ENCODE data around the gene SRMS.

The SRMS gene

DNA sequence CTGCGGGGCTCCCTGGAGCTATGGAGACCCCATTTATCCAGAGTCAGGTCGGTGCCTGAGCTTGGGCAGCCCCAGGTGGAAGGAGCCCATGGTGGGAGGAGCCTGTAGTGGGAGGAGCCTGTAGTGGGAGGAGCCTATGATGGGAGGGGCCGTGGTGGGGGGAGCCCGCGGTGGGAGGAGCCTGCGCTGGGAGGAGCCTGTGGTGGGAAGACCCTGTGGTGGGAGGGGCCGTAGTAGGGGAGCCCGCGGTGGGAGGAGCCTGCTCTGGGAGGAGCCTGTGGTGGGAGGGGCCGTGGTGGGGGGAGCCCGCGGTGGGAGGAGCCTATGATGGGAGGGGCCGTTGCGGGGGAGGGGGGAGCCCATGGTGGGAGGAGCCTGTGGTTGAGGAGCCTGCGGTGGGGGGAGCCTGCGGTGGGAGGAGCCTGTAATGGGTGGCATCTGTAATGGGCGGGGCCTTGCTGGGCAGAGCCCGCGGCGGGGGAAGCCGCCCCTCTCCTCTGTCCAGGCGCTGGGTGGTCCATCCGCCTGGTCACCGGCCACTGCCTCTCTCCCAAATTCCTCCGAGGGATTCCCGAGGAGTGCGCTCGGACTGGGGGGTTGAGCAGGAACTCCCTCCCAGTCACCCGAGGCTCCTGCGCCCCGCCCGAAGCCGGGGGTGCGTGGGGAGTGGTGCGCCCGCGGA lies 5.8 kb upstream of the SRMS start:
- DNase-seq (ENCODE audit: low spot score): peak; percentile 87

GRCh38 chr20:63552481-63553249 lies 5.1 kb upstream of the SRMS start:
- DNase-seq (ENCODE audit: low spot score): no peak

DNA sequence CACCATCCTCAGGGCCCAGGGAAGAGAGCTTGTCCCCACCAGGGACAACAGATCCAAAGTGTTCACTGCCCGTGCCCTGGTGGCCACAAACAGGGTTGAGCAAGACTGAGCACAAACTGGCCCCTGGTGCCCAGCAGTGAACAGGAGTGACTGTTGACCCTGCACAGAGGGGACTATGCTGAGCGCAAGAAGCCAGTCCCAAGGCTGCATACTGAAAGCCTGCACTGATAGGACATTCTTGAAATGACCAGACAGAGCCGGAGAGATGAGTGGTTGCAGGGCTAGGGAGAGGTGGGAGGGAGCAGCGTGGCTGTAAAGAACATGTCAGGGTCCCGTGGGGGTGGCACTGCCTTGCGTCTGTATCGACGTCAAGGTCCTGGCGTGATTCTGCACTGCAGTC lies 3.5 kb upstream of the SRMS start:
- DNase-seq (ENCODE audit: low spot score): no peak

DNA sequence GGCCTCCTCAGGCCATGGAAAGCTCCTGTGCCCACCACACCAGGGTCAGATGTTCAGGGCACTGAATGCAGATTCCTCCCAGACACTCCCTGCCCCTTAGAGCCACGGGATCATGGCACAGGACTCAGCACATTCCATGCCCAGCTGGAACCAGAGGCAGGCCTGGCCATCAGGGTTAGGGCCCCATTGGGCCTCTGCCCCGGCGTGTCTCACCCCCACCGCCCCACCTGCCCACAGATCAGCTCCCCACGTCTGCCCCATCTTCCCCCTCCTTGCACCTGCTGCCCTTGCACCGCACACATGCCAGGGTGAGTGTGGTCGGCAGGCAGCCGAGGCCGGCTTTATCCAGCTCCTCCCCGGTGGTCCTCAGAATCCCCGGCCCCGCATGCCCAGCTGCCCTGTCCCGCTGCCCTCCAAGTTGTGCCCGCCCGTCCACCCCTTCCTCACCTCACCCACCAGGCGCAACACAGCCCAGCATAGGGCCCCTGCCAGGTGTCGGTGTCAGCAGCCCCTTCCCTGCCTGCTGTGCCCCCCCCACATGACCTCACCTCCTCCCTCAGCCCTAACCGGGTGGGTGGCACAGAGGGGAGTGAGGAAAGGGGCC lies 2.2 kb upstream of the SRMS start:
- no peak for DNase-seq (ENCODE audit: low spot score)

DNA sequence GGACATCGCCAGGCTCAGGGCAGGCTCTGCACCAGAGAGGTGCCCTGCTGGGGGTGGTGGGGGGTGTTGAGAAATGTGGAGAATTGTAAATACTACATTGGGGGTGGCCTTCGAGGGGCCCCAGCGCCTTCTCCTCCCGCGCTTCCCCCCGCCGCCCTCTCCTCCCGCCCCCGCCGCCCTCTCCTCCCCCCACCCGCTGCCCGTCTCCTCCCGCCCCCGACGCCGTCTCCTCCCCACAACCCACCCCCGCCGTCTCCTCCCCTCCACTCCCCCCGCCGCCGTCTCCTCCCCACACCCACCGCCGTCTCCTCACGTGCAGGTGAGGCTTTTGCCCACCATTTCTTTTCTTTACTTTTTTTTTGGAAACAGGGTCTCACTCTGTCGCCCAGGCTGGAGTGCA lies 1.5 kb upstream of the SRMS start:
- DNase-seq (ENCODE audit: low spot score): no peak

GRCh38 chr20:63548542-63548941 lies 993 bp upstream of the SRMS start:
- no peak for DNase-seq (ENCODE audit: low spot score)

DNA sequence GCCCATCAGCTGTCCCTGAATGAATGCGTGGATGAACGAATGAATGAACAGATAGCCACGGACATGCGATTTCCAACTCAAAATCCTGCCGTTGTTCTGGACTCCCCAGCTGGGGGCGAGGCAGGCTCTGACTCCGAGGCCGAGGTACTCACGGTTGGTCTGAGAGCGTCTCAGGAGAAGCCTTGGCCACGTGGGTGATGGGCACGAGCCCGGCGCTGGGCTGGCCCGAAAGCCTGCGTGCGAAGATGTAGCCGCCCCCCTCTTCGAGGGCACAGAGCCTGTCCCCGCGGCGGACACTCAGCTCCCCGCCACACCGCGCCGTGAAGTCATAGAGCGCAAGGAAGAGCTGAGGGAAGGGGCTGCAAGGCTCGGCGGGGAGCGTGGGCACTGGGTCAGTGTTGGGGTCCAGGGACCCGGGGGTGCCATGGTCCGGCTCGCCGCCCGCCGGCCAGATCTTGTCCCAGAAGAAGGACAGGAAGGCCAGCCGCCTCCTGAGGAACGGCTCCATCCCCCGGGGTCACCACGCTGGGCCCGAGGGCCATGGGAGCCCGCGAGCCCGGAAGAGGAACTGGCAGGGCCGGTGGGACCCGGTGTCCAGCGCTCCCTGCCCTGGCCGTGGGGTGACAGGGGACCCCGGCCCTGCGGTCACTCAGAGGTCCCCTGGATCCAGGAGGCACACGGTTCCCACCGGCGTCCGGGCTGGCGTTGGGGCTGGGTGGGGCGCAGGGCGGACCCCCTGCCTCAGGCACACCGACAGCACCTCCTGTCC lies 409 bp downstream of the SRMS start:
- DNase-seq (ENCODE audit: low spot score): peak; percentile 58

DNA sequence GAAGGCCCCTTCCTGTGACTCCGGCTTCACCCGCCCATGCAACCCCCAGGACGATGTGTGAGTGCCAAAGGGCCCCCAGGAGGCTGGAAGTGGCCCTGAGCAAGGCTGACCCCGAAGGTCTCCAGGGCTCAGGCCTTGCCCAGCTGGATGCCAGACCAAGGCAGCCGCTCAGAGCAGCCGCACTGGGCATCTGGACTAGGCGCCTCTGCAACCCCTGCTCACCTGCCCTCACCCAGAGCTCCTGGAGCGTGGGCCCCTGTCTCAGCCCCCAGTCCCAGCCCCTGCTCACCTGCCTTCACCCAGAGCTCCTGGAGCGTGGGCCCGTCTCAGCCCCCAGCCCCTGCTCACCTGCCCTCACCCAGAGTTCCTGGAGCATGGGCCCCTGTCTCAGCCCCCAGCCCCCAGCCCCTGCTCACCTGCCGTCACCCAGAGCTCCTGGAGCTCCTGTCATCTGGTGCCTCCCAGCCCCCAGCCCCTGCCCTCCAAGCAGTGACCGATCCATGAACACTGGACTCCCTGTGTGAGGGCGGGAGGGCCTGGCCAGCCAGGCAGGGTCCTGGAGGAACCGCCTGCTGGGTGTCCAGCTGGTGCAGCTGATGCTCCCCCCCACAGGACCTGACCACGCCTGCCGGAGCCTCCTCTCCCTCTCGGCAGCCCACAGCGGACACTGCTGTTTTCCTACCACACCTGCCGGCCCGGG lies 1.1 kb downstream of the SRMS start:
- no peak for DNase-seq (ENCODE audit: low spot score)

DNA sequence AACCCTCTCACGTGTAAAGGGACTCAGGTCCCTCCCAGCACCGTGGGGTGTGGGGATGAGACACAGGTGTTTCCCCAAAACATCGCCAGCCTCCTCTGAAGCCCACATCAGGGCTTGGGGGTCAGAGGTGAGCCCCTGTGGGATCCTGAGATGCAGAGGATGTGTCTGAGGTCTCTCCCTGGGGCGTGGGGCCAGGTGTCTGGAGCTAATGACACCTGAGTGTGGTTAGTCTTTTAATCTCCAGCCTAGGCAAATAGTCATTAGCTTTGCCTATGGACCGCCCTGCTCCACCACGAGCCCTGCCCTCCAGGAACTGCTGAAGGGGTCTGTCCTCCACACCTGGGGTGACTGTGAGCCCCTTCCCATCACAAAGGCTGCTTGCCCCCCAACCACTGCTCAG lies 1.7 kb downstream of the SRMS start:
- DNase-seq (ENCODE audit: low spot score): no peak

DNA sequence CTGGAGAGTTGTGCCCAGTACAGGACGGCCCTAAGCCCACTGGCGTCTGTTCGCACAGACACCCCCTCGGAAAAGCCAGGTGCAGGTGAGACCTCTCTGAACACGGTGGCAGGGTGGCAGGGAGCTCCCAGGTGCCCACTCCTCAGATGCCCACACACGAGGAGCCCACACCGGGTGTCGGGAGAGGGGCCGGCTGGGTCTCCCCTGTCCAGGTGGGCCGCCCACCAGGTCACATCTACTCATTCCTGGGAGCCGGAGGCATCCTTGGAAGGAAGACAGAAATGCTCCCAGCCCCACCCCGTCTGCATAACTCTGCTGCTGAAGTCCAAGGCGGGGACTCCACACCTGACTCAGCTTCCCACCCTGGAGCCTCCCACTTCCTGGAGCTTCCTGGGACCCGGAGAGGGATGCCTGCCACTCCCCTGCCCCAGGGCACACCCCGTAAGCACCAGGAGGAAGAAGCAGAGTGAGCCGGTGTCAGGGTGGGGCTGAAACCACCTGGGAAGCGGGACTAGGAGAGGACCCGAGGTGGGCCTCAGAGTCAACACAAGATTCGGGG lies 2.5 kb downstream of the SRMS start:
- no peak for DNase-seq (ENCODE audit: low spot score)

GRCh38 chr20:63544241-63544957 lies 3.1 kb downstream of the SRMS start:
- no peak for DNase-seq (ENCODE audit: low spot score)

DNA sequence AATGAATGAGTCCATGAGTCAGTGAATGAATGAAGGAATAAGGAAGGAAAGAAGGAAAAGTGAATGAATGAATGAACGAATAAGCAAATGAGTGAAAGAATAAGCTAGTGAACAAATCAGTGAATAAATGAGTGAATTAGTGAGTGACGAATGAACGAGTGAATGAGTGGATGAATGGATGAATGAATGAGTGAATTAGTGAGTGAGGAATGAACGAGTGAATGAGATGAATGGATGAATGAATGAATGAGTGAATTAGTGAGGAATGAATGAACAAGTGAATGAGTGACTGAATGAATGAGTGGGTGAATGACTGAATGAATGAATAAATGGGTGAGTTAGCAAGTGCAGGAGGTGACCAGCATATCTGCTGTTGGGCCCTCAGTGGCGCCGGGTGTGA lies 3.8 kb downstream of the SRMS start:
- DNase-seq (ENCODE audit: low spot score): no peak

GRCh38 chr20:63543131-63543530 lies 4.4 kb downstream of the SRMS start:
- no peak for DNase-seq (ENCODE audit: low spot score)

DNA sequence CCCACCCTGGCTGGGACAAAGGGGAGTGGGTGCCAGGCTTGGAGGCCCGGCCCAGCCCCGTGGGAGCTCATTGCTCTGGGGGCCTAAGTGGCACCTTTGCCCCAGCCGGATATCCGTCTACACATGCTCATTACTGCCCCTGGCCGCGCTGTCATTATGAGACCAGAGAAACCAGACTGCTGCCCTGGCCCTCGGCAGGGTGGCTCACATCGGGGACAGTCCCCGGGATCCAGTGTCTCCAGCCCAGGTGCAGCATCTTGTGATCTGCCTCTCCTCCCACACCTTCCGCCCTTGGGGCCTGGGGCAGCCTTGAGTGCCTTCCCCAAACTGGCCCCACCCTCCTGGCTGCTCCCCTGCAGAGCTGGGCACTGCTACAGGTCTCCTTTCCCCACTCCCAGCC lies 4.9 kb downstream of the SRMS start:
- no peak for DNase-seq (ENCODE audit: low spot score)

DNA sequence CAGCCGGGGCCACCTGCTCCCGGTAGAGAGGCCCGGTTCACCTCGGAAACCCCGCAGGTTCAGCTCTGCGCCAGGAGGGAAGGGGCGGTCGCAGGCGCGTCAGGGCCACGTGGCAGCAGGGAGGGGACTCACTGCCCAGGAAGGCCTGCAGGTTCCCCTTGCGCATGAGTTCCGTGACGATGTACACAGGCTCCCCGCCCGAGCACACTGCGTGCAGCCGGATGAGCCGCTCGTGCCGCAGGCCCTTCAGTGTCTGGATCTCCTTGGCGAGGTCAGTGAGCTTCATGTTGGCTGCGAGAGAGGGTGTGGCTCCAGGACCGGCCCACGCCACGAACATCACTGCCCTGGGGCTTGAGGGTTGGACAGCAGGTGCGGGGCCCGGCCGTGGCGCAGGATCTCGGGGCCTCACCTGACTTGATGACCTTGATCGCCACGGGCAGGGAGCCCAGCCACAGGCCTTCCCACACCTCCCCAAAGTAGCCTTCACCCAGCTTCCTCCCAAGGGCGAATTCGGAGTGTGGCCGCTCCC lies 5.5 kb downstream of the SRMS start:
- DNase-seq (ENCODE audit: low spot score): no peak

GRCh38 chr20:63541371-63541770 lies 6.2 kb downstream of the SRMS start:
- DNase-seq (ENCODE audit: low spot score): no peak

DNA sequence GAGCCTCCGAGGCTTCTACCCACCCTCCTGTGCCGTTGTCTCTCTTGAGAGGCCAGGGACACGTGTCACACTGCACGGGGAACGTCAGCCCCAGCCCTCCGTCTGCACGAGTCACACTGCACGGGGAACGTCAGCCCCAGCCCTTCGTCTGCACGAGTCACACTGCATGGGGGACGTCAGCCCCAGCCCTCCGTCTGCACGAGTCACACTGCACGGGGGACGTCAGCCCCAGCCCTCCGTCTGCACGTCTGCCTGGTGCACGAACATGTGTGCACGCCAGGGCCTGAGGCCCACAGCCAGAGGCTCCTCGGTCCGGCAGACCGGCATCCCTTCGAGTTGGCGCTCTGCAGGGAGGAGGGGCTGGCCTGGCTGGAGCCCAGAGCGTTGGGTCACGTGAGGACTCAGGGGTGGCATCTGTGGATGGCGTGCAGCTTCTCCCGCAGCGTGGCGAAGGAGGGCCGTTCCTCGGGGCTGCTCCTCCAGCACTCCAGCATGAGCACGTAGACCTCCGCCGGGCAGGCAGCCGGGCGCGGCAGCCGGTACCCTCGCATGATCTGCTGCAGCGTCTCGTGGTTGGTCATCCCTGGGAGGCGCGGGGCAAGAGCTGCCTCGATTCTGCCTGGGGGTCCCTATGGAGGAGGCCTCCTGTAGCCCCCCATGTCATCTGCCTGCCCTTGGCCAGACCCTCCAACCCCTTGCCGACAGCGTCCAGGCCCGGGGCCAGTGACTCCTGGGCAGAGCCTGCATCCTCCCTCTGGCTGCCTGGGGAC lies 6.9 kb downstream of the SRMS start:
- DNase-seq (ENCODE audit: low spot score): no peak

- no peak for DNase-seq (ENCODE audit: low spot score)
These were observed 7.8 kb downstream of the SRMS start for GRCh38 chr20:63539441-63540370.

DNA sequence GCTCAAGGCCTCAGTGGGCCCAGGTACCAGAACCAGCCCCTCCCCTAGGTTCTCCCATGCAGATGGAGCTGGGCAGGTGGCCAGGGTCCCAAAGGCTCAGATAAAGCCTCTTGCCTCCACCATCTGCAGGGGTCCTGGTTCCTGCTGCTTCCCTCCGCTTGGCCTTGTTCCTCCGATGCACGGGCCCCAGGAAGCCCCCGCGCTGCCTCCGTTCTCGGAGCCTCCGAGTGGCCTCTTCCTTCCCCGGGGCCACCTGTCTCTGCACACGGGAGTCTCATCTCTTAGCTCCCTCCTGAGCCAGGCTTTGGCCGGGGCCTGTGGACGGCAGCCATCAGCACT lies 8.5 kb downstream of the SRMS start:
- no peak for DNase-seq (ENCODE audit: low spot score)
